NCI-H510A (cell line): ENCODE data around the gene GLI1.
"Not testable (repeated sequence)": the region's sequence is repeated elsewhere in the genome, so short reads cannot be mapped to it uniquely, and the experiment has no call there.

Source experiments
- DNase-seq: peaks from one replicate; lab custom pipeline; 2025; lab: John Stamatoyannopoulos, UW

Gene GLI1

GRCh38 chr12:57498132-57498502, 38.5 kb downstream of the GLI1 start:
- DNase-seq, result no peak

GRCh38 chr12:57498571-57498970, 39.0 kb downstream of the GLI1 start:
- DNase-seq, result no peak

GRCh38 chr12:57500213-57500612, 40.6 kb downstream of the GLI1 start:
- no peak for DNase-seq

GRCh38 chr12:57502311-57502969, 42.9 kb downstream of the GLI1 start:
- not testable (repeated sequence) for DNase-seq

- not testable (repeated sequence) for DNase-seq
These were observed 47.0 kb downstream of the GLI1 start for GRCh38 chr12:57506541-57506940.

- DNase-seq, result not testable (repeated sequence)
These were observed 48.2 kb downstream of the GLI1 start for GRCh38 chr12:57507796-57508195.

- DNase-seq, result no peak
These were observed 51.6 kb downstream of the GLI1 start for GRCh38 chr12:57511161-57511560.

GRCh38 chr12:57511588-57512325, 52.2 kb downstream of the GLI1 start:
- DNase-seq, result no peak

- DNase-seq, result no peak
These were observed 53.1 kb downstream of the GLI1 start for GRCh38 chr12:57512665-57513064.

- no peak for DNase-seq
These were observed 53.7 kb downstream of the GLI1 start for GRCh38 chr12:57513266-57513665.

- DNase-seq, result not testable (repeated sequence)
These were observed 54.1 kb downstream of the GLI1 start for GRCh38 chr12:57513677-57514076.

GRCh38 chr12:57514246-57514645, 54.7 kb downstream of the GLI1 start:
- not testable (repeated sequence) for DNase-seq

GRCh38 chr12:57514720-57515407, 55.3 kb downstream of the GLI1 start:
- peak; percentile 35 for DNase-seq

GRCh38 chr12:57515408-57515933, 55.9 kb downstream of the GLI1 start:
- no peak for DNase-seq

GRCh38 chr12:57515934-57516541, 56.5 kb downstream of the GLI1 start:
- DNase-seq, result no peak

GRCh38 chr12:57516617-57517153, 57.1 kb downstream of the GLI1 start:
- no peak for DNase-seq

GRCh38 chr12:57517187-57517586, 57.6 kb downstream of the GLI1 start:
- DNase-seq, result no peak

- DNase-seq, result not testable (repeated sequence)
These were observed 58.1 kb downstream of the GLI1 start for GRCh38 chr12:57517718-57518117.

GRCh38 chr12:57518176-57518919, 58.8 kb downstream of the GLI1 start:
- DNase-seq, result no peak

- no peak for DNase-seq
These were observed 59.6 kb downstream of the GLI1 start for GRCh38 chr12:57518920-57519795.

- DNase-seq, result no peak
These were observed 60.1 kb downstream of the GLI1 start for GRCh38 chr12:57519796-57520052.
